OCI-LY3 (cell line): Measurements from ENCODE around the gene MYH7.

Source experiments
- EZH2phosphoT487 ChIP-seq: fragments of 200-600 bp; shearing (Covaris generic); IDR thresholded peaks from 2 replicates; pipeline ENCODE4 v1.6.1; 2018; ENCODE audit warnings: antibody characterized with exemption, mixed run types, low read depth
- TF ChIP-seq, protein P1 (sequence below): fragments of 200-600, 300-600 bp; sonication (generic); IDR thresholded peaks from 2 replicates; pipeline ENCODE4 v1.5.1; 2014; ENCODE audit warnings: antibody characterized with exemption, low read length, low read depth

DNA sequence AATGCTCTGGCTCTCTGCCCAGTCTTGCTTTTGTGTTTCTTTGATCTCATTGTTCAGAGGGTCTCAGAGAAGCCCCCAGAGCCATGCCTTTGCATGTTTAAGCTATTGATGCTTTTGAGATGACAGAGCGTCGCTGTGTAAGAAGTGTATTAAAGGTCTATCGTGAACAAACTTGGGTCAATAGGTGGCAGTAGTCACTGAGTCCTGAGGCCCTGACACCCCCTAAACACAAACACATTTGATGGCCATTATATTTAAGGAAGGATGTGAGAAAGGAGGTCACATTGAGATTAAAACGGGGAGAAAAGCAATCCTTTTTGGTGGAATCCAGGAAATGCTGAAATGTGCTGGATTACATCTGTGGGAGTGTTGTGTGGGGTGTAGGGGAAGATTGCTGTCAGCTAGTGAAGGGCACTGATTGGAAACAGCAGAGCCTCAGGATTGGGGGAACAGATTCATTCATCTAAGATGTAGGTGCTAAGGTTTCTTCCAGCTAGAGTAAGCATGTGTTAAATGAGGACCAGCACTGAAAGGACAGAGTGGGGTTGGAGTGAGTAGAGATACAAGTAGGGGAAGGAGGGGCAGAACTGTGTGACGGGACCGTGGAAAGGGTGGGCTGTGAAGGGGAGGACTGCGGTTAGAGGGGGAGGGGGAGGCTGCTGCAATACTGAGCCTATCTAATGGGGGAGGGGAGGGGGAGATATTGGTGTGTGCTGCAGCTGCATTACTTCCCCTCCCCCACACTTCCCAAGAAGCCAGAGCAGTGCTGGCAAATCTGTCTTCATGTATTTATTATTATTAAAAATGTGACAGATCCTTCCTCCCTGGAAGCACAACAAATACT, 46.7 kb upstream of the MYH7 start:
- TF ChIP-seq, protein P1, sequence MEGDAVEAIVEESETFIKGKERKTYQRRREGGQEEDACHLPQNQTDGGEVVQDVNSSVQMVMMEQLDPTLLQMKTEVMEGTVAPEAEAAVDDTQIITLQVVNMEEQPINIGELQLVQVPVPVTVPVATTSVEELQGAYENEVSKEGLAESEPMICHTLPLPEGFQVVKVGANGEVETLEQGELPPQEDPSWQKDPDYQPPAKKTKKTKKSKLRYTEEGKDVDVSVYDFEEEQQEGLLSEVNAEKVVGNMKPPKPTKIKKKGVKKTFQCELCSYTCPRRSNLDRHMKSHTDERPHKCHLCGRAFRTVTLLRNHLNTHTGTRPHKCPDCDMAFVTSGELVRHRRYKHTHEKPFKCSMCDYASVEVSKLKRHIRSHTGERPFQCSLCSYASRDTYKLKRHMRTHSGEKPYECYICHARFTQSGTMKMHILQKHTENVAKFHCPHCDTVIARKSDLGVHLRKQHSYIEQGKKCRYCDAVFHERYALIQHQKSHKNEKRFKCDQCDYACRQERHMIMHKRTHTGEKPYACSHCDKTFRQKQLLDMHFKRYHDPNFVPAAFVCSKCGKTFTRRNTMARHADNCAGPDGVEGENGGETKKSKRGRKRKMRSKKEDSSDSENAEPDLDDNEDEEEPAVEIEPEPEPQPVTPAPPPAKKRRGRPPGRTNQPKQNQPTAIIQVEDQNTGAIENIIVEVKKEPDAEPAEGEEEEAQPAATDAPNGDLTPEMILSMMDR, result no peak; the same call in 1 of the 2 replicates
- TF ChIP-seq EZH2phosphoT487, result no peak
